Germinal center (tissue), 1 donor: ENCODE measurements around the gene CDK5R1.
"Not testable (repeated sequence)": the region's sequence is repeated elsewhere in the genome, so short reads cannot be mapped to it uniquely, and the experiment has no call there.

Experiments used
- DNase-seq: peaks from one replicate; pipeline ENCODE4 v3.0.0; 2012; ENCODE audit warnings: mixed read lengths, low spot score

Gene CDK5R1

GRCh38 chr17:32516940-32517701, 30.3 kb downstream of the CDK5R1 start:
- no peak for DNase-seq

- DNase-seq = no peak
Observed at GRCh38 chr17:32517982-32518381, 31.2 kb downstream of the CDK5R1 start.

GRCh38 chr17:32518646-32519227, 31.9 kb downstream of the CDK5R1 start:
- no peak for DNase-seq

GRCh38 chr17:32519228-32520103, 32.7 kb downstream of the CDK5R1 start:
- peak; percentile 55 for DNase-seq

GRCh38 chr17:32520104-32520701, 33.4 kb downstream of the CDK5R1 start:
- peak; percentile 42 for DNase-seq

GRCh38 chr17:32520737-32521404, 34.1 kb downstream of the CDK5R1 start:
- DNase-seq = no peak

GRCh38 chr17:32523017-32523680, 36.4 kb downstream of the CDK5R1 start:
- DNase-seq = peak; percentile 76

GRCh38 chr17:32523827-32524552, 37.2 kb downstream of the CDK5R1 start:
- peak; percentile 67 for DNase-seq

- DNase-seq = not testable (repeated sequence)
Observed at GRCh38 chr17:32524553-32524880, 37.7 kb downstream of the CDK5R1 start.

- DNase-seq = no peak
Observed at GRCh38 chr17:32525122-32525521, 38.3 kb downstream of the CDK5R1 start.

- DNase-seq = no peak
Observed at GRCh38 chr17:32527146-32527545, 40.4 kb downstream of the CDK5R1 start.

GRCh38 chr17:32528825-32529224, 42.0 kb downstream of the CDK5R1 start:
- DNase-seq = no peak

GRCh38 chr17:32529604-32530003, 42.8 kb downstream of the CDK5R1 start:
- no peak for DNase-seq

GRCh38 chr17:32533296-32533695, 46.5 kb downstream of the CDK5R1 start:
- no peak for DNase-seq

- DNase-seq = no peak
Observed at GRCh38 chr17:32536736-32537643, 50.2 kb downstream of the CDK5R1 start.
